GM12891 (cell line): ENCODE data around the gene MAF.

Source experiments
- POLR2A ChIP-seq: IDR thresholded peaks from 2 replicates; pipeline ENCODE4 v1.6.1; 2011; ENCODE audit warnings: low read depth, low read length, control low read depth
- POLR2AphosphoS5 ChIP-seq: IDR thresholded peaks from 2 replicates; pipeline ENCODE4 v1.6.1; 2011; ENCODE audit warnings: low read depth, low read length, control low read depth
- SPI1 ChIP-seq: IDR thresholded peaks from 2 replicates; pipeline ENCODE4 v1.6.1; 2011; ENCODE audit warnings: low read depth, low read length, control low read depth
- TAF1 ChIP-seq: IDR thresholded peaks from 2 replicates; pipeline ENCODE4 v1.6.1; 2011; ENCODE audit warnings: low read depth, low read length, control low read depth

GRCh38 chr16:79598348-79599181, 2.0 kb downstream of the MAF start:
- no peak for TF ChIP-seq TAF1
- TF ChIP-seq POLR2A = no peak
- TF ChIP-seq POLR2AphosphoS5 = no peak
- TF ChIP-seq SPI1 = no peak
